Forelimb muscle (tissue), 1 donor: ENCODE results near the gene DAND5. TPM values are rescaled to one million over a fixed set of nuclear protein-coding genes. Genes with fewer than 3 reads are reported as not detected.
"Not testable (repeated sequence)": the region's sequence is repeated elsewhere in the genome, so short reads cannot be mapped to it uniquely, and the experiment has no call there.

ENCODE experiments used
- DNase-seq: peaks from one replicate; pipeline ENCODE4 v3.0.0-alpha.2; 2013; ENCODE audit warnings: low read depth
- polyA plus RNA-seq: library from polyadenylated mRNA; unstranded; fragments of 120-200 nt; gene quantifications from one replicate; pipeline ENCODE4 v1.2.1, GENCODE V29; 2013; ENCODE audit not compliant: insufficient read length

DAND5 gene
- polyA plus RNA-seq, 1 donor = 0.08 TPM

- DNase-seq = no peak
Measured at GRCh38 chr19:12965017-12965811, 4.2 kb upstream of the DAND5 start.

DNA sequence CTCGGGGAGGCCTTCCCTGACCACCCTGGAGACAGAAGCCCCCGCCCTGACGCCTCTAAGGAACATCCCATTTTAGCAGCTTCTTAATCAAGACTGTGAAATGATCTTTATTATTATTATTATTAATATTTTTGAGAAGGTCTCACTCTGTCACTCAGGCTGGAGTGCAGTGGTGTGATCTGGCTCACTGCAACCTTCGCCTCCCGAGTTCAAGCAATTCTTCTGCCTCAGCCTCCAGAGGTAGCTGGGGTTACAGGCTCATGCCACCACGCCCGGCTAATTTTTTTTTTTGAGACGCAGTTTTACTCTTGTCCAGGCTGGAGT is 3.6 kb upstream of the DAND5 start:
- DNase-seq = no peak

GRCh38 chr19:12967907-12968306 is 1.5 kb upstream of the DAND5 start:
- no peak for DNase-seq

- DNase-seq = no peak
Measured at GRCh38 chr19:12970070-12970820, 869 bp downstream of the DAND5 start.

GRCh38 chr19:12973236-12973635 is 3.9 kb downstream of the DAND5 start:
- DNase-seq = no peak

DNA sequence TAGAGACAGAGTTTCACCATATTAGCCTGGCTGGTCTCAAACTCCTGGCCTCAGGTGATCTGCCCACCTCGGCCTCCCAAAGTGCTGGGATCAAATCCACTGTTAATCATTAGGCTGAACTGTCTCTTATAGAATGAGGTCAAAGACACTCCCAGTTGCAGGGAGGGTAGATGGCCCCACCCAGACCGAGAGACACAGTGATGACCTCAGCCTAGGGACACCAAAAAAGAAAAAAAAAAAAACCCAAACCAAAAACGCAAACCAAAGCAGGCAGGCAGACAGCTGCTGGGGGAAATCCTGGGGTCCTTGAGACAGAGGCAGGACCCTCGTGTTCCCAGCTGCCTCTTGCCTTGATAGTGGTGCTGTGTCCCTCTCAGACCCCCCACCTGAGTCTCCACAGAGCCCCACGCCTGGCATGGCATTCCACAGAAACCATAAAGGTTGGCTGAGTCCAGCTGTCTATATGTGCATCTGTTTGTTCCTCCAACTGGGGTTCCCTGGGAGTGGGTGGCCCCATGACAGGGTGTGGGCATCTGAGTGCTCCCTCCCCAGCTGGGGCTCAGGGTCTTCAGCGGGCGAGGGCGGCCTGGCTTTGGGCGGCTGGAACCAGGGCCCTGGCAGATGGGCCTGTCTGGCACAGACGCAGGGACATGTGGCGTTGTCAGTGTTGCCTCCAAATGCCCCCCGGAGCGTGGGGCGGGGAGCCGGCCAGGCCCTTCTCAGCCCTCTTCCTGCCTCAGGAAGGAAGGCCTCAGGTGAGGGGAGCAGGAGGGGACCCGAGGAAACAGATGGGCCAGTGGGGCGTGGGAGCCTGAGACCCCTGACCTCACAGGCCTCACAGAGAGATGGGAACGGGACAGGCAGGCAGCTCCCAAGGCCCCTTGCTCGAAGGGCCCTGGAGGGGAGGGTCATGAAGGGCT is 5.2 kb downstream of the DAND5 start:
- DNase-seq = no peak

DNA sequence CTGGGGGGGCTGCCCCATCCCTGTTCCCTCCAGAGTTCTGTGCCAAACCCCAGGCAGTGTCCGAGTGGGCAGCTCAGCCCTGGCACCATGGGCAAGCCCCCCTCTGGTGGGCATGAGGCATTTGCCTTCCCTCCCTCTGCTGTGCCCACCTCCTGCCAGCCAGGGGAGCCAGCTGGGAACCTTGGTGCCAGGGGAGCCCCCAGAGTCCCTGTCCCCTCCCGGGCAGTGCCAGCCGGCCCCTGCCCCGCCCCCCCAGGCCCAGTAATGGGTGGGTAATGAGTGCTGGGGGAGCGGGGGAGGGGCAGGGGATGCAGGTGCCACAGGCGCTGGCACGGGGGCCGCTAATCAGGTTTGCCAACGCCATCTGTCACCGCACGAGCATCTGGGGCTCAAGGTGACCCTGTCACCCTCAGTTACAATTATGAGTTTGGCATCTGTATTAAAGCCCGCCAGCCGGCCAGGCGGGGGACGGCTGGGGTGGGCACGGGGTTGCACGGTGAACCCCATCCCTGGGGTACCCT is 5.9 kb downstream of the DAND5 start:
- no peak for DNase-seq

DNA sequence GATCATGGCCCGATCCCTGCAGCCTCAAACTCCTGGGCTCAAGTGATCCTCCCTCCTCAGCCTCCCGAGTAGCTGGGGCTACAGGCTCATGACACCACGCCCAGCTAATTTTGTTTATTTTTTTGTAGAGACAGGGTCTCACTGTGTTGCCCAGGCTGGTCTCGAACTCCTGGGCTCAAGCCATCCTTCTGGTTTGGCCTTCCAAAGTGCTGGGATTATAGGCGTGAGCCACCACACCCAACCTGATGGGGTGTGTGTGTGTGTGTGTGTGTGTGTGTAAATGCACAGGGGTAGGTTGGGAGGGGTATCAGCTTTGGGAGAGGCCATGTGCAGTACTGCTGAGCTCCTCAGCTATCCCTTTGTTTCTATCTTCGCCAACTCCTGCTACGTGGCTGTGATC is 6.7 kb downstream of the DAND5 start:
- DNase-seq = not testable (repeated sequence)

DNA sequence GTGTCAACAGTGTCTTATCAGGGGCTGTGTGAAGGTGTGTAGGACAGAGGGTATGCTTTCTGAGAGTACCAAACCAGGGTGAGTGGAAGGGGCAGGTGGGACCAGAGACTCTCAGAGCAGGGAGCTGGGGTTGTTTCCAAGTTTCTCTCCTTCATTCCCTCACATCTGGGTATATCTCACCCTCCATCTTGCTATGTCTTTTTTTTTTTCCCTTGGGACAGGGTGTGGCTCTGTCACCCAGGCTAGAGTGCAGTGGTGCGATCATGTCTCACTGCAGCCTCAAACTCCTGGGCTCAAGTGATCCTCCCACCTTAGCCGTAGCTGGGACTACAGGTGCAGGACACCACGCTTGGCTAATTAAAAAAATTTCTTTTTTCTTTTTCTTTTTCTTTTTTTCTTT is 10.6 kb downstream of the DAND5 start:
- DNase-seq = no peak

DNA sequence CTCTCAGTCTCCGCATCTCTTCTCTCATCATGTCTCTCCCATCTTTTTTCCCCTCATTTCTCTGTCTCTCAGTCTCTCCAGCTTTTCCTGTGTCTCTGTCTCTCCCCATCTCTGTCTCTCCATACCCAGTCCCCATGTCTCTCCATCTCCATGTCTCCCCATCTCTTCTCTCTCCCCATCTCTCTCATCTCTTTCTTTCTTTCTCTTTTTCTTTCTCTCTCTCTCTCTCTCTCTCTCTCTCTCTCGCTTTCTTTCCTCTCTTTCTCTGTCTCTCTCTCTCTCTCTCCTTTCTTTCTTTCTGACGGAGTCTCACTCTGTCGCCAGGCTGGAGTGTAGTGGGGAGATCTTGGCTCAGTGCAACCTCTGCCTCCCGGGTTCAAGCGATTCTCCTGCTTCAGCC is 13.3 kb downstream of the DAND5 start:
- DNase-seq = no peak

DNA sequence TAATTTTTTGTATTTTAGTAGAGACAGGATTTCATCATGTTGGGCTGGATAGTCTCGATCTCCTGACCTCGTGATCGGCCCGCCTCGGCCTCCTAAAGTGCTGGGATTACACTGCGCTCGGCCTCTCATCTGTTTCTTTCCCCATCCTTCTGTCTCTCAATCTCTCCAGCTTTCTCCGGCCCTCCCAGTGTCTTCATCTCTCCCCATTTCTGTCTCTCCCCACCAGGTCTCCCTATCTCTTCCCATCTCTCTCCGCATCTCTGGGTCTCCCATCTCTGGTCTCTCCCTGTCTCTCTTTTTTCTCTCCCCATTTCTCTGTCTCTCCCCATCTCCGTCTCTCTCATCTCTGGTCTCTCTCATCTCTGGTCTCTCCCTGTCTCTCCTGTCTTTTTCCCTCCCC is 13.7 kb downstream of the DAND5 start:
- no peak for DNase-seq

DNA sequence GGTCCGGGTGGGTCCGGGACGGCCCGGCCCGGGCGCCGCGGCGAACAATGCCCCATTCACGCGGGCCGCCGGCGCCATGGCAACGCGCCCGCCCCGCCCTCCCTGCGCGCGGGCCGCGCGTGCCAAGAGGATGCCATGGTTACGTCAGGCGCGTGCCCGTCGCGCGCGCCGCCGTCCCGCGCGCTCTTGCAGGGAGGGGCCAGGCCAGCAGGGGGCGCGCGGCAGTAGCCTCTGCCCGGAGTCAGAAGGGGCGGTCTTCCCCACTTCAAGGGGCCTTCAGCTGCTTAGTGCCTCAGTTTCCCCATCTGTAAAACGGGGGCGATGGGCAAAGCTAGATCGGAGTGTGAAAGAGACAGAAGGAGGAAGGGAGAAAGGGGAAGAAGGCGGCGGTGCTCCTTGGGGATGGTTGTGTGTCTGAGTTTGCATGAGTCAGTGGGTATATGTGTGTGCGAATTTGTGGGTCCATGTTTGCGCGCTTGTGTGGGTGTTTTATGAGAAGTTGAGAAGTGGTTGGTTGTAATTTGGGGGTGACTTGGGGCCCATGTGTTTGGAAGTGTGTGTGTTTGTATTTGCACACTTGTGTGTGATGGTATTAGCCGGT is 14.3 kb downstream of the DAND5 start:
- no peak for DNase-seq

DNA sequence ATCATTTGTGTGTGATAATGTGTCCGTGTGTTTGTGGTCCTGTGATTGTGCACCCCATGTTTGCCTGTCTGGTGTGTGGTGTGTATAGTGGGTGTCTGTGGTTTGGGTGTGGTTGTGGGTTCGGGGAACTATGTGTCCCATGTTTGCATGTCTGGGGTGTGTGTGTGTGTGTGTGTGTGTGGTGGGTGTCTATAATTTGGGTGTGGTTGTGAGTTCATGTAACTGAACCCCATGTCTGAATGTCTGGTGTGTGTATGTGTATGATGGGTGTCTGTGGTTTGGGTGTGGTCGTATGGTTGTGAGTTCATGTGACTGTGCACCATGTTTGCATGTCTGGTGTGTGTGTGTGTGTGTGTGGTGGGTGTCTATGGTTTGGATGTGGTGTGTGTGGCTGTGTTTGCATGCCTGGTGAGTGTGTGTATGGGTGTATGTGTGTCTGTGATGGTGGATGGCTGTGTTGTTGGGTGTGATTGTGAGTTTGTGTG is 14.8 kb downstream of the DAND5 start:
- no peak for DNase-seq

GRCh38 chr19:12984683-12985048 is 15.3 kb downstream of the DAND5 start:
- DNase-seq = no peak

- DNase-seq = peak; percentile 56
Measured at GRCh38 chr19:12985049-12985776, 15.8 kb downstream of the DAND5 start.

GRCh38 chr19:12986726-12987125 is 17.4 kb downstream of the DAND5 start:
- no peak for DNase-seq

GRCh38 chr19:12987190-12987589 is 17.8 kb downstream of the DAND5 start:
- DNase-seq = no peak

DNA sequence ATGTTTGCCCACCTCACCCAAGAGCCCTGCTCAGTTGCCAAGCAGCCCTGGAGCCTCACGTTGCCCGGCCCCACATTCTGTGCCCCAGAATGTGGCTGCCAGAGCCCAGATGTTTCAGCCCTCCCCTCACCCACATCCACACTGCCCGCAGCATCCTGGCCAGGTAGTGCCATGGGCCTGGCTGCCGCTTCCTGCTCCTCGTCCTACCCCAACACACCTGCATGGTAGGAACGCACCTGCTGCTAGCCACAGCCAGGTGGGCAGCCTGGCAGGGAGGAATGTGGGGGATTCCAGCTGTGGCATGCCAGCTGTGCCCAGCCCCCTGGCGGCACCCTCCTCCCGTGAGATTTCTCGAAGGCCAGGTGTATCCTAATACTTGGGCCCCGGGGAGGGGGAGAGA is 18.4 kb downstream of the DAND5 start:
- no peak for DNase-seq

GRCh38 chr19:12990431-12990830 is 21.1 kb downstream of the DAND5 start:
- no peak for DNase-seq

- DNase-seq = no peak
Measured at GRCh38 chr19:12990853-12991252, 21.5 kb downstream of the DAND5 start.

DNA sequence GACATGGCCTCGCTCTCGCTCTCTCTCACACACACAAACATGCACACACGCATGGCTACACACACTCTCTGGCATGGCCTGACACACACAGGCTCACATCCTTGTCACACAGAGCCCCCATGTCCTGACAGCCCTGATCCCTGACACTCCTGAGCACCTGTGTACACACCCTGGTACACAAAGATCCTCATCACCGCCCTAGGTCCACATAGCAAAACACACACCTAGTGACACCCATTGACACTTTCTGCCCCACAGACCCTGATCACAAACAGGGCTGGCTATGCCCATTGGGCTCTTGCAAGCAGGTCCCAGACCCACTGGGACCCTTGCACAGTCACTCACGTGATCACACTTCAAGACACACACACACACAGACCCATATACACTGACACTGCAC is 21.9 kb downstream of the DAND5 start:
- DNase-seq = no peak
